ENCODE results near the gene CDC16.

DNA sequence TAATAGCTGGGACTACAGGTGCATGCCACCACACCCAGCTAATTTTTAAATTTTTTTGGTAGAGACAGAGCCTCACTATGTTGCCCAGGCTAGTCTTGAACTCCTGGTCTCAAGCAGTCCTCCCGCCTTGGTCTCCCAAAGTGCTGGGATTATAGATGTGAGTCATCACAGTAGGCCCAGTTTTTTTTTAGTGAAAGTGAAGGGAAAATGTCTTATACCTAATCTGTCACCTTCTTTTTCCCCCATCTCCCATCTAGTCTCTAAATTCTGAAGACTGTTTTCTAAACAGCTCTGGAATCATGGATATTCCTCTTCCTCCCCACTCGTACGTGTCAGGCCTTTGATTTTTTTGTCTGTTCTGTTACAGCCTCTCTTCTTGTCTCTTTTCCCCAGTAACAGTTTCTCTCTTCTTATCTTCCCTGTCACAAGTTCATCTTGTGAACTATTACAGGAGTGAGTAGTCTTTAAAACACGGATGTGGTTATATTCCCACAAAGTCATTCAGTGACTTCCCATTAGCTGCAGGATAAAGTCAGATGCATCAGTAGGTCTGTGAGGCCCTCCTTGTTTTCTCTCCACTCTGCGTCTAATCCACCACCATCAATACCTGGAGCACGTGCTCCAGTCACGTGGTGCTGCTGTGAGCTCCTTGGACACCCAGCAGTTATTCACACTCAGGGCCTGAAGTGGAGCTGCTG, 2.9 kb downstream of the CDC16 start:
- TF ChIP-seq, protein P1, sequence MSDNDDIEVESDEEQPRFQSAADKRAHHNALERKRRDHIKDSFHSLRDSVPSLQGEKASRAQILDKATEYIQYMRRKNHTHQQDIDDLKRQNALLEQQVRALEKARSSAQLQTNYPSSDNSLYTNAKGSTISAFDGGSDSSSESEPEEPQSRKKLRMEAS (IDR thresholded peaks at IDR 0.05): no peak
- TF ChIP-seq CTCF (IDR thresholded peaks at IDR 0.05; ENCODE audit: control extremely low read depth in 1 of 3, insufficient read depth in 1 of 3, low read depth in 1 of 3, low read length in 3 of 3): no peak
- no peak for TF ChIP-seq MAFK (IDR thresholded peaks at IDR 0.05; ENCODE audit: low read depth, low read length)
- TF ChIP-seq SP2 (IDR thresholded peaks at IDR 0.05; ENCODE audit: low read length): no peak
- TF ChIP-seq KDM1A (IDR thresholded peaks at IDR 0.05; ENCODE audit: borderline replicate concordance, low read length): no peak
- TF ChIP-seq POLR2AphosphoS5 (IDR thresholded peaks at IDR 0.05; ENCODE audit: low read depth, low read length): no peak
